Renal cortex interstitium (tissue), 11 donors: ENCODE results near the gene DDX59. TPM values are rescaled to one million over a fixed set of nuclear protein-coding genes. Genes with fewer than 3 reads are reported as not detected.

Source experiments
- DNase-seq, 11 donors: peaks; one replicate each; pipeline ENCODE4 v3.0.0-alpha.2; 2013; ENCODE audit warnings: low read depth in 9 of 11, low spot score in 4 of 11; ENCODE audit errors: extremely low read depth in 1 of 11
- polyA plus RNA-seq, 3 donors: library from polyadenylated mRNA; unstranded; fragments of 120-200 nt; gene quantifications; one replicate each; pipeline ENCODE4 v1.2.1, GENCODE V29; 2013; ENCODE audit not compliant: insufficient read length in 3 of 3

Gene DDX59
- polyA plus RNA-seq, 3 donors = 23.8 to 32.0 (median 28.0) TPM

GRCh38 chr1:200675588-200675852, 5.8 kb upstream of the DDX59 start:
- DNase-seq = no peak

GRCh38 chr1:200674838-200675587, 5.3 kb upstream of the DDX59 start:
- DNase-seq = no peak

- DNase-seq = no peak
These were observed 4.5 kb upstream of the DDX59 start for GRCh38 chr1:200673952-200674823.

GRCh38 chr1:200671235-200671786, 1.6 kb upstream of the DDX59 start:
- no peak for DNase-seq

GRCh38 chr1:200670242-200671118, 773 bp upstream of the DDX59 start:
- peak in 5 of 11 donors; percentile 31 to 53 (median 49) for DNase-seq

GRCh38 chr1:200668514-200669313, 993 bp downstream of the DDX59 start:
- no peak for DNase-seq

- no peak for DNase-seq
These were observed 3.4 kb downstream of the DDX59 start for GRCh38 chr1:200666309-200666708.

GRCh38 chr1:200665861-200666260, 3.8 kb downstream of the DDX59 start:
- peak in 5 of 11 donors; percentile 13 to 38 (median 25) for DNase-seq

- DNase-seq = no peak
These were observed 9.0 kb downstream of the DDX59 start for GRCh38 chr1:200660719-200661118.

- no peak for DNase-seq
These were observed 10.4 kb downstream of the DDX59 start for GRCh38 chr1:200659269-200659668.

- DNase-seq = no peak
These were observed 11.5 kb downstream of the DDX59 start for GRCh38 chr1:200658037-200658818.

- DNase-seq = no peak
These were observed 15.0 kb downstream of the DDX59 start for GRCh38 chr1:200654660-200655059.

- no peak for DNase-seq
These were observed 16.7 kb downstream of the DDX59 start for GRCh38 chr1:200653022-200653462.

GRCh38 chr1:200652378-200652777, 17.3 kb downstream of the DDX59 start:
- DNase-seq = no peak

- no peak for DNase-seq
These were observed 23.2 kb downstream of the DDX59 start for GRCh38 chr1:200646515-200646914.

GRCh38 chr1:200644021-200644420, 25.7 kb downstream of the DDX59 start:
- no peak for DNase-seq

- DNase-seq = no peak
These were observed 27.2 kb downstream of the DDX59 start for GRCh38 chr1:200642481-200642880.

- DNase-seq = no peak
These were observed 28.7 kb downstream of the DDX59 start for GRCh38 chr1:200640963-200641401.
